ENCODE results near the gene POU2AF3.
"Not testable (repeated sequence)": the region's sequence is repeated elsewhere in the genome, so short reads cannot be mapped to it uniquely, and the experiment has no call there.

The POU2AF3 gene

DNA sequence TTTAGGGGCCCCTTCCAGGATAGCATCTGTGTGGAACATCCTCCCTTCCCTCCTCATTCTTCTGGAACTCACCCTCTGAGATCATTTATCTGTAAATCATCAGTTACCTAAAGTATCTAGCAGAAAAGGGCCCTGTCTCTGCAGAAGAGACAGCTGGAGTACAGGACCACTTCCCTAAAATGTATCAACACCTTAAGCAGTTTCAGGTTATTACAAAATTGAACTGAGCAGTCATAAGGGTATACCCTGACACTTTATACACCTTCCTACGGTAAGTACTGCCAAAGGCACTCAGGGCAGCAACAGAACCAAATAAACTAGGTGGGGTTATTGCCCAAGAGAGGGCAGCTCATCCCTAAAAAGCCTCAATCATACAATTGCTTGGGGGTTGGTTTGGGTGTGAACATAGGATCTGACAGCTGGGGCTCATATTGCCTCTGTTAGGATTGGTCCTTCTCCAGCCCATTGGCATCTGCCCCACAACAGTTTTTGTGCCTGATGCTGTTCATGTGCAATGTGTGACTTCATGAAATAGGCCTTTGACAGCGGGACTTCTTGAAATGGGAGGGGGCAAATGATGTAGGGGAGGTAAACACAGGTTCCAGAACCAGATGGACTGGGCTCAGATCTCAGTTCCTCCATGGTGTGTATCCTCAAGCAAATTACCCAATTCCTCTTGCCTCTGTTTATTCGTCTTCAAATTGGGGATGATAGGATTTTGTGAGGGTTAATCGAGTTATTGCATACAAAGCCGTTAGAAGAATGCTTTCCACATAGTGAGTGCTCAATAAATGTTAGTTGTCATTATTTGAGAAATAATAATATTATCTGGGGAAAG, 2.9 kb downstream of the POU2AF3 start:
- no peak for DNase-seq (ENCODE audit: low spot score)

DNA sequence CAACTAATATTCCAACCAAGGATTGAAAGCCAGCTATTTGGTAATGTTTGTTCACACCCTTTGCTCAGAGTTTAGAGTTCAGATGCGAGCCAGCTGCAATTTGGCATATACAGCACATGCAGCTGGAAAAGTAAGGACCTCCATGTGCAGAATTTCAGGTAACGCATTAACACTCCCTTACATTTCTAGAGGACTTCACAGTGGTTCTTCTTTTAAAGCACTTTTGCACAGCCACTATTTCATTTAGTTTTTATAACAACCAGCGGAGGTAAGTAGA, 3.4 kb downstream of the POU2AF3 start:
- DNase-seq (ENCODE audit: low spot score) = no peak

DNA sequence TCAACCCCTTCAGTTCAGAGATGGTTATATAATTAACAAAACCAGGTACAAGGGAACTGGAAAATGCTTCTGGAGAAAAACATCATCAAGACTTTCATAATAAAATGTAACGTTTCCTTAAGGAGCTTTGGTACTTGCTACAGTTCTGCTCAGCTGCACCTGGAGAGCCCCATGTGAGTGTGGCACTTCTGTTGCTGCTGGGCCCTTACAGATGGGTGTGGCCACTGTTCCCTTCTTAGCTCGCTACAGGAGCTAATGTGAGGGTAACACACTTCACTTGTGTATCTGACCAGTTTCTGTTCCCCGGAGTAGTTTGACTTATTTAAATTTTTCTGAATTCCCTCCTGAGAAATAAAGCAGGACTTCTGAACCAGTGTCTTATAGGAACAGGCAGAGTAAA, 4.0 kb downstream of the POU2AF3 start:
- no peak for DNase-seq (ENCODE audit: low spot score)

DNA sequence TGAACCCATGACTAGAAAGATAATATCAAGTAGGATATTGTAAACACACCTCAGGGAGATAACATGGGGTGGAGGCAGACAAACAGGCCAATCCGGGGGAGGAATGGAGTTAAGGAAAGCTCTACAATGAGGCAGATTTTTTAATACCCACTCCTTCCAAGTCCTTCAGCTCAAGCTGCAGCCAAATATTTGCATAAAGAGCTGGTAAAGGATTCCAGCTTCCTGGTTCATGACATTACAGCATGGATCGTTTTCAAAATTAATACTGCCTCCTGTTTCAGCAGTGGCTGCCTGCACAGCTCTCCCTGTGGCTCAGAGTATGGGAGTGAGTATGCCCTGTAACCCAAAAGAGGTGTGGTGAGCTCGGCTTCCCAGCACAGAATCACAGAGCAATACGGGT, 5.1 kb downstream of the POU2AF3 start:
- peak; percentile 47 for DNase-seq (ENCODE audit: low spot score)

DNA sequence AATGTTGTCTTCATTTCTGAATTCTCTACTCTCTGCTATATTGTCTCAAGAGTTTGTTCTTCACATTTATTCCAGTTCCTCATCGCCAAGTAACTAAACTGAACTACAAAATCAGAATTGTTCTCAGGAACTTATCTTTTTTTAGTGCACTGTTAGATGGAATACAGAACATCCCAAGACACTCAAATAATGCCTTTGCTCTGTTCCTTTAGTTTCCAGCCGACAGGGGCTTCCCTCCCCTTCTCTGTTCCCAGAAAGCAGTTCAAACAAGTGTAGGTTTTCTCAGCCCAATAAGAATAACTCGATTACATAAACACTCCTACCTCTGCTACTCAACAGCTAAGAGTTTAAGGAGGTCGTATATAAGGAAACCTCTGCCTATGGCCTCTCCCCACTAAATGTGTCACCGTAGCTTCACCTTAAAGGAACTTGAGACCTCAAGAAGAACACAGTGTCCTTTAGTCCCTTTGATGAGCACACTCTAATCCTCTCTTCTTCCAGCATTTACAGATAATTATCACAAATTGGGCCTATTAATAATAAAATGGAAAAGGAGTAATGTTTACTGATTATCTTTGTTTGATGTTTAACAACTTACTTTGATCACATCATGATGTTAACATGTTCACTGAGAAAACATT, 6.9 kb downstream of the POU2AF3 start:
- DNase-seq (ENCODE audit: low spot score) = no peak

DNA sequence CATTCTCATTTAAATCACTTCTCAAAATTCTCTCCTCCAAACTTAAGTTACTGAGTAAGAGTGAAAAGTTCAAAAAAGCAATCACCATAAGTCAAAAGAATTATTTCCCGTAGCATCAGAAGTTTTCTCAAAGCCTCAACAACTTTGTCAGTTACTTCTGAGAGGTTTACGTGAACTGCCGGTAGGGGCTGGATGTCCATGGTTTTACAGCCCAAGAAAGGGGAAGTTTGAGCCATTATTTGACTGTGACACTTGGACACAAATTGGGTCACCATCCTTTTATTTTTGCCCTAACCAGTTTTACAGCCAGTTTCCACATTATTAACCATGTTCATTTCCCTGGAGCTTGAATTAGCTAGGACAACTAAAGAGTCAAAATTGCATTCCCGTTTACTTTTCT, 7.5 kb downstream of the POU2AF3 start:
- DNase-seq (ENCODE audit: low spot score) = no peak

DNA sequence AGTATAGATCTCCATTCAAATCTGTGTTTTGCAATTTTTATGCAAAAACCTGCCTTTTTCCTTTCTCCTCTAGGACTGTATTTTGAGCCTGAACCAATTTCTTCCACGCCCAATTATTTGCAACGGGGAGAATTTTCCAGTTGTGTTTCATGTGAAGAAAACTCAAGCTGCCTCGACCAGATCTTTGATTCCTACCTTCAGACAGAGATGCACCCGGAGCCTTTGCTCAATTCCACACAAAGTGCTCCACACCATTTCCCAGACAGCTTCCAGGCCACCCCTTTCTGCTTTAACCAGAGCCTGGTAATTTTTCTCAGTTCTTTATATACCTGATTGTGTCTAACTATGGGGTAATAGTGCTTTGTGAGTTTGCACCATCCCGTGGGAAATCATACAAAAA, 8.0 kb downstream of the POU2AF3 start:
- DNase-seq (ENCODE audit: low spot score) = no peak

DNA sequence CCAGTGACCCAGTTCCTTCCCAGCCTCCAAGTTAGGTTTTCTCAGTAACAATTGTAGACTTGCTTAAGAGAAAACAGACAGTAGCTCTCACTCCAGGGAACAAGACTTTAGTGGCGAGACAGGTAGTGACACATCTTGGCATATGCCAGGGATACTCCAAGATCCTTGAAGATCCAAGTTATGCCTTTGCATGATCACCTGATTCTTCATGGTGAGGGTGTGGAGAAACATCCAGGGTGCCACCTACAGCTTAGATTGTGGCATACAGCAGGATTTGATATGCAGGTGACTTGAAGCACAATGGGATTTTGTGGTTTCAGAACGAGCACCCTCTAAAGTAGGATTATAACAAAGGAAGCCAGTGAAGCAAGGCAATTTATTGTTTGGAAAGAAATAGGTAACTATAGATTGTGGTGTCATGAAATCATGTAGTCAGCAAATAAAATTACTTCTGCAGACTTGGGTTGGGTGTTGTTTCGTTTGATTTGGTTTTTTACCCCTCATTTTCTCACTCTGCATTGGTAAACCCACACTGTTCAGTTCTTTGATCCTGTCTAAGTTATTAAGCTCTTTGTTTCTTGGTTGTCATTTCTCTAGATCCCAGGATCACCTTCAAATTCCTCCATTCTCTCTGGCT, 9.2 kb downstream of the POU2AF3 start:
- no peak for DNase-seq (ENCODE audit: low spot score)

DNA sequence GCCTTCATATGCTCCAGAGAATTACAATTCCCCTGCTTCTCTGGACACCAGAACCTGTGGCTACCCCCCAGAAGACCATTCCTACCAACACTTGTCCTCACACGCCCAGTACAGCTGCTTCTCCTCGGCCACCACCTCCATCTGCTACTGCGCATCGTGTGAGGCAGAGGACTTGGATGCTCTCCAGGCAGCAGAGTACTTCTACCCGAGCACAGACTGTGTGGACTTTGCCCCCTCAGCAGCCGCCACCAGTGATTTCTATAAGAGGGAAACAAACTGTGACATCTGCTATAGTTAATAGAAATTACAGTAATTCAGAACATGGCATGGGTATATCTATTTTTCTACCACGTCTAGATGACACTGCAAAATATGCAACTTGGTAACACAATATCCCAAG, 9.8 kb downstream of the POU2AF3 start:
- DNase-seq (ENCODE audit: low spot score) = peak; percentile 20

DNA sequence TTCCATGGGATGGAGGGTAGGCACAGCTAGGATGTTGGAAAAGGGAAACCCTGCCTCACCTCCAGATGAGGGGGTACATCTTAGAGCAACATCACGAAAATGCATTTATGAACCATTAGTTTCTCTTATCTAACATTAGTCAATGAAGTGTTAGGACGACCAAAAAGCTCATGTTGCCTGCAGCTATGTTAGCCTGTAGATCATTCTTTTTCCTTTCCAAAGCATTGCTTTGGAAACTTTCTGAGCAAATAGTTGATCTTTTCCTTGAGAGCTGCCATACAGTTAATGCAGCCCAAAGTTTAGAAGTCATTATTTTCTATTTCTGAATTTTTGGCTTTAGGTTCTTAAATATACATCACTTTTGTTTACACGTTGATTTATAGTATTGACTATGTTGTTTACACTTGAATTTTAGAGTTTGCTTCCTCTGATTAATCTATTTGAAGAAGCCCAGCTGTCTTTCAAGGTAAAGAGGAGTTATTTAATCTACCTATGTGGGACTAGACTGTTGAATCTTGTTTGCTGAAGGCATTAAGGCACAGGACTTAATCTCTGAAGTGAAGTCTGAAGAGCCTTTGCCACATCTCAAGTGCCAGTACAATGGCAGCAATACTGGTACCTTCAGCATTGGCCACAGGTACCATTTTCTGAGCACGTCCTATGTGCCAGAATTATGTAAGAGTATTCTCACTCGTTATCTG, 11.0 kb downstream of the POU2AF3 start:
- no peak for DNase-seq (ENCODE audit: low spot score)

DNA sequence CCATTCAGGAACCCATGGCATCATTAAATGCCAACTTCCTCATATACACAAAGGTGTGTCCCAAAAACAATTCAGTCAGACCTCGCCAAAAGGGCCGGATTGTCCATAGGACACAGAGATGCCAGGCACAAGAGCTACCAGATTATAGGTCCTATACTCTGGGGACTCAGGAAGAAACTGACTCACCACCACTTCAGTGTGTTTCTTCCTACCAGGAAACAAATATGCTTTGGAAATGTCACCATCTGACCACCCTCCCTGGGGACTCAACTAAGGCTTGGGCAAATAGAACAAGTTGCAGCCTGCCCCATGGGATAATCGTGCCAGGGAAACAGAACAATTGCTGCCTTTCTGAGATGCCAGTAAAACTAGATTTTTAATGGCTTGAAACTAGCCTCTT, 11.7 kb downstream of the POU2AF3 start:
- DNase-seq (ENCODE audit: low spot score) = no peak

DNA sequence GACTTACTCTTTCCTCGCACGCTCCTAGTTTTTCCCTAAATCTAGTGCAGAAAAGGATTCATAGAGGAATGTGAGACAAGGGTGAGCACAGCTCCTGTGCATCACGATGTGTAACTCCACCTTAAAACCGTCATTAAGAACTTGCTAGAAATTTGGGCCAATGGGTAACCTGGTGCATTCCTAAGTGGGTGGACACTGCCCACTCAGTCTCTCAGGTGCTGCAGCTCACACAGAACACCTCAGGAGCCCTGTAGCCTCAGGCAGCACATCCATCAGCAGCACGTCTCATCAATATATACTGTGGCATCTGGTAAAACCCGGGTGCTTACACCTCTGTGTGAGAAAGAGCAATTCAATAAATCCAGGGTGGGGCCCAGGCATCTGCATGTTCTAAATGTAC, 12.4 kb downstream of the POU2AF3 start:
- no peak for DNase-seq (ENCODE audit: low spot score)

DNA sequence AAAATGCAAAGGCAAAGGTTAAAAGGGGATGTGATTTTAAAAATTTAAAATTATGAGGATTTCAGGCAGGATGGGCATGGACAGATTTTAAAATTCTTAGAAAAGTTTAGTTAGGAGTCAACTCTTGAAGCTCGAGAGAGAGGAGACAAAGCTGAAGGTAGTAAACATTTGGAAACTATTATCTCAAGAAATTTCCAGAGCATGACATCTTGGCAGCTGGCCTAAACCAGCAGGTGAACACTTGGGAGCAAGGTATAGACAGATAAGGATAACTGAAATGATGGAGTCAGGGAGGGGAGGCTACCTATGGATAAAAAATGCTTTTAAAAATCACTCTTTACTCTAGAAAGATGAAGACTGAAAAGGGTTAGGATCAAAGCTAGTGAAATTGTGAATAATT, 13.7 kb downstream of the POU2AF3 start:
- DNase-seq (ENCODE audit: low spot score) = no peak

DNA sequence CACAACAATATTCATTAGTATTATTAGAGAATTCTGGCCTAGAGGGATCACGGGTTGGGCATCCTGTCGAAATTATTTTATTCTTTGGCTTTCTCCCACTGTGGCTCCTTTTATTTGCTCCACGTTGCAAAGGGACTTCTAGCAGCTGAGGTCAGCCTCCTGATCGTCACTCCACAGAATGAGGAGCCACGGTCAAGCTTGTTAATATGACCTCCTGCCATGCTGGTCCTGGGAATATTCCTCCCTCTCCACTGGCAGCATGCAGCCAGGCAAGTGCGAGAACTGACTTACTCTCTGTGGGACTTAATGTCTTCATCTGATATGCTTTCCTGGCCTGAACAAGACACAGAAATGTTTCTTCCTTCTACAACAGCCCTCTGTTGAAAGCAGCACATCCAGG, 20.9 kb downstream of the POU2AF3 start:
- DNase-seq (ENCODE audit: low spot score) = no peak

DNA sequence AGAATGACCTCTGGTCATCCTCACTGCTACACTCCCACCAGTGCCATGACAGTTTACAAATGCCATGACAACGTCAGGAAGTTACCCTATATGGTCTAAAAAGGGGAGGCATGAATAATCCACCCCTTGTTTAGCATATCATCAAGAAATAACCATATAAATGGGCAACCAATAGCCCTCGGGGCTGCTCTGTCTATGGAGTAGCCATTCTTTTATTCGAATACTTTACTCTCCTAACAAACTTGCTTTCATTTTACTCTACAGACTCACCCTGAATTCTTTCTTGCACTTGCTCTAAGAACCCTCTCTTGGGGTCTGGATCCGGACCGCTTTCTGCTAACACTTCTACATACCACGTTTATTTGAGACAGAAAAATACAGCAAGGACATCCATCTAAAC, 21.9 kb downstream of the POU2AF3 start:
- not testable (repeated sequence) for DNase-seq (ENCODE audit: low spot score)

DNA sequence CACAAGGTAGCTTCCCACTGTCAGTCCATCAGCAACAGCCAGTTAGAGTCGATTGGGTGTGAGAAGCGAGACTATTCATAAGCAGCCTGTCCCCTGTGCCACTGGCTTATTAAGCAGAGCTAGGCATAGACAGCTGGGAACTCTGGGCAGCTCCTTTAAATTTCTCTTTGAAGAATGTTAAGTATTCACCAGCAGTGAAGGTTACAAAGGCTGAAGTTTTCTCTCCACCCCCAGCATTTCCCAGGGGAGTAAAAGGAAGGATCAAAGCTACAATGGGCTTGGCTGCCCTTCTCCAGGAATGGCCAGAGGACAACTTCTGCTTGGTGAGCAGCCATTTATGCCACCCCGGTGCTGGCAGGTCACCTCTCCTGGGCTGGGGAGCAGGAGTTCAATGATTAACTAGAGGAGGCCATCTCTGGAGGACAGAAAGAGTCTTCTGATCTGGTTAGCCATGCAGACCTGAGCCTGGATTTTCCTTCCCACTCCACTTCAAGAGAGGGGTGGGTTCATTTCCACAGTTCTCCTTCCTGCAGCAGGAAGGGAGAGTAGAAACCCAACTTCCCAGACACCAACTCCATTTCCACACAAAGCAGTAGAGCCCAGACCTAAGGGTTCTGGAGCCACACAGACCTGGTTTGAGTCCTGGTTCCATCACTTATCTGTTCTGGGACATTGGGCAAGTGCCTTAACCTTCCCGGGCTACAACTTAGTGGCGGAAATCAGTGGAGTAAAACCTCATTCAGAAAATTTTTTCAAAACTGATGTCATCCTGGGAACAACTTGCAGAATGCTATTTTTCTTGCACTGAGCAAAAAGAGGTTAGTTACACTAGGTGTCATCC, 22.6 kb downstream of the POU2AF3 start:
- no peak for DNase-seq (ENCODE audit: low spot score)

DNA sequence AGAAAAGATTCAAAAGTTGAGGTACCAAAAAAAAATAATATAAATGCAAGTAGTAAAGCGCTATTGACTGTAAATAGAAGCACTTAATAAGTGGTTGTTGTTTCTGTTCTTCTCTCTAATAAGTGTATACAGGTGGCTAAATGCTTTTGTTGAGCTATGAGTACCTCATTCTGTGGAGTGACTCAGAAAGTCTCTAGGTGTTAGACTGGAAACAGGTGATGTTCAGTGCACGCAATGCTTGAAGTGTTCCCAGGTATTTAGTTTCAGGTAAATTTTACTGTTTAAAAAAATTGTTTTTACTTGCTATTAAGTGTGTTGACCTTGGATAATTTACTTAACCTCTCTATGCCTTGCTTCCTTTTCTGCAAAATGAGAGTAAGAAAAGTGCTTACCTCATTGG, 24.2 kb downstream of the POU2AF3 start:
- peak; percentile 45 for DNase-seq (ENCODE audit: low spot score)

DNA sequence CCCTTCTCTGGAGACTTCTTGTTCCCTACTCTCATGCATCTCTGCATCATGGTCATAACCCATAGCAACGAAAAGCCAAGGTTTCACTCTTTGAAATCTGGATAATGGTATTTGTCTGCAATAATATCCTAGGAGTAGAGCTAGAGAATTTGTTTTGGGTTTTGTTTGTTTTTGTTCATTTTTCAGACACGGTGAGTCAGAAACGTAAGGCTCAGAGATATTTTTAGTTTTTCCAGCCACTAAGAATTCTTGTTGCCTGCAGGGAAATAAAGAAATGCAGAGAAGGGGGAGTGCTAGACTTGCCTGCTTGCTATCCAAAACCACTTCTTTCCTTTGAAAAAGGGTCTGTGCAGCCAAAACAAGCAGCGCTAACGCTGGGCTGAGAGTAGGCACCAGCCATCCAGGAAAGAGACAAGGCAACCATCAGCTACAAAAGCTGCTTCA, 26.0 kb downstream of the POU2AF3 start:
- DNase-seq (ENCODE audit: low spot score) = no peak

DNA sequence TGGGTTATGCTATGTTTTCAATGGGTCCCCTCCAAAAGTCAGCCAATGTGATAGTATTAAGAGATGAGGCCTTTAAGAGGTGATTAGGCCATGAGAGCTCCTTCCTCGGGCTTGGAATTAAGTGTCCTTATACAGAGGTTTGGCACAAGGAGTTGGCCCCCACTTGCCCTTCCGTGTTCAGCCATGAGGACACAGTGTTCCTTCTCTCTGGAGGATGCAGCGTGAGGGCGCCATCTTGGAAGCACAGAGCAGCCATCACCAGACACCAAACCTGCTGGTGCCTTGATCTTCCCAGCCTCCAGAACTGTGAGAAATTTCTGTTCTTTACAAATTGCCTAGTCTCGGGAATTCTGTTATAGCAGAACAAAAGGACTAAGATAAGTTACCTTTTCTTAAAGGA, 26.9 kb downstream of the POU2AF3 start:
- no peak for DNase-seq (ENCODE audit: low spot score)

DNA sequence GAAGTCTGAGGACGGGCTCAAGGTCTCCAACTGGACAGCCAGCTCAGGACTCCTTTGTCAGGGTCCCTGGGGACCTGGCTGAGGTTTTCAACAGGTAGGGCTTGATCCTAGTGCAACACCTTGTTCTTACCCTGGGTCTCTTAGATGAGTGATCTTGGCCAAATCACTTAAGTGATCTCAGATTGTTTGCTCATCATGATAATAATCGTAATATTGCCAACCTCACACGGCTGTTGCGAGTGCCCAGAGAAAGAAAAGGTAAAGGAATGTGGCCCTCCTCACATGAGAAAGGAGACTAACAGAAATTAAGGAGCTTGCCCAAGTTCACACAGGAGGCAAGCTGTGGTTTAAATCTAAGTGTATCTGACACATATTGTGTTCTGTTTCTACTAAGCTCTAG, 28.5 kb downstream of the POU2AF3 start:
- DNase-seq (ENCODE audit: low spot score) = no peak

DNA sequence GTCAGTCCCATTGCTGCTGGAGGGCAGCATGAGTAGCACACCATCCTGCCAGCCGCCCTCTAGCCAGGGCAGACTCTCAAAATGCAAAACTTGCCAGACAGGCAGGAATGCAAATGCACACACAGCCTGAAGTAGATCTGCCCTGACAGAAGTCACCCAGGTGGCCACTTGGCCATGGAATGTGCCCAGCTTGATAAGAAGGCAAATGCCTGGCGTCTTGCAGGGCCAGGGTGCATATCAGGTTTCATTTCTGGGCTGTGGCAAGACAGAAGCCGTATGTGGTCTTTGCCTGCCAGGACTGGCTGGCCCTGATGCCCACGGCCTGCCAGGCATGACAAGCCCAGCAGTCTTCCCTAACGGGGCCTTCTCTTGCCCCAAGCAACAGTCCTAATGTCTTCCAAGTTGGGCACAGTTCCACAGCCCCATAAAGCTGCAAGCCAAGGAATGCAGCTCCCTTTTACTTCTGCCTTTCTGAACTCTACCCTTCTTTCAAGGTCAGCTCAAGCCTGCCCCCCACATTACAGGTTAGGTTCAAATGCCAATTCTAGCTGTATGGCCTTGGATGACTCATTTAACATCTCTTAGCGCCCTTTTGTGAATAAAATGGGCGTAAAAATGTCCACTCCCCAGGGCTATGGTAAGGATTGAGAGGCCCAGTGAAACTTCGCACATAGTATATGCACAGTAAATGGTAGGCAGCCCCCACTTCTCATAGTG, 29.7 kb downstream of the POU2AF3 start:
- peak; percentile 21 for DNase-seq (ENCODE audit: low spot score)

Measured in kidney tubule cell (primary cell).